ENCODE results near the gene GJB4. TPM values are rescaled to one million over a fixed set of nuclear protein-coding genes. Genes with fewer than 3 reads are reported as not detected.
"Not testable (repeated sequence)": the region's sequence is repeated elsewhere in the genome, so short reads cannot be mapped to it uniquely, and the experiment has no call there.

Gene GJB4
- total RNA-seq, 1 donor from 2014 or later: not detected

- no peak for ATAC-seq
- no peak for DNase-seq
- intact Hi-C loops (cut with micrococcal nuclease): no loop called here
These were observed 32.9 kb downstream of the GJB4 start for GRCh38 chr1:34792424-34792823.

DNA sequence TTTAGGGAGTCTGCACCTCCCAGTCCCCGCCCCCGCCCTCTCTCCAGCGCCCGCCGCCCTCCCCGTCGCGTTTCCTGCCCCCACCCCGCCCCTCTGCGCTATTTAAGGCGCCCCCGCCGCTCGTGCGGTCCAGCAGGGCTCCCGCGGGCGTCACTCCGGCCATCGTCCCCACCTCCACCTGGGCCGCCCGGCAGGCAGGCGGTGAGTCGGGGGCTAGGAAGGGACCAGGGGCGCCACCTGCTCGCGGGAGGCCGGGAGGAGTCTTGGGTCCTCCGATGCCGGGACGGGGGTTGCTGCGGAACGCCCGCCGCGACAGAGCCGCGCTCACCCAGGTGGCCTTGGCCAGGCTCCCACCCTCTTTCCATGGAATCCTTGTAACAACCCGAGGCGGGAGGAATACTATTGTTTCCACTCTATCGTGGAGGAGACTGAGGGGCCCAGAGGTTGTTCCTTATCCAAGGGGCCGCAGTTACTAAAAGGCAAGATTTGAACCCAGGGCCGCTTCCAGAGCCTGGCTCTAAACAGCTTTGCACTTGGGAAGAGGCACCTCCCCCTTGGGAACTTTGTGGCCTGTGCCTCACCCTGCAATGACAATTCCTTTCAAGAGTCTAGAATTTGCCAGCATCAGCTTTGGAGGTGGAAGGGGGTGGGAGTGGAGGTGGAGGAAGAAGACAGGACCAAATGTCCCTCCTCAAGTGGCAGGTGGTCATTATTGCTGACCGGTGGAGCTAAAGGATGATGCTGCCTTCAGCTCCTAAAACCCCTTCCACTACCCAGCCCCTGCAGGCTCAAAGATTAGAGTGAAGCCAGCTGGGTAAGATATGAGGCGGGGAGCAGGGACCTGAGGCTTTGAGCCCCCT, 33.6 kb downstream of the GJB4 start, which contains the start of gene GJA4:
Gene GJA4 (plus strand): TSS at position 132 of the 860 bp plus-strand sequence. CDS start 1,215 bp downstream, outside the sequence.
- ATAC-seq (peak; percentile 59), DNase-seq (peak; percentile 56)
- intact Hi-C loops (cut with micrococcal nuclease): no loop called here

DNA sequence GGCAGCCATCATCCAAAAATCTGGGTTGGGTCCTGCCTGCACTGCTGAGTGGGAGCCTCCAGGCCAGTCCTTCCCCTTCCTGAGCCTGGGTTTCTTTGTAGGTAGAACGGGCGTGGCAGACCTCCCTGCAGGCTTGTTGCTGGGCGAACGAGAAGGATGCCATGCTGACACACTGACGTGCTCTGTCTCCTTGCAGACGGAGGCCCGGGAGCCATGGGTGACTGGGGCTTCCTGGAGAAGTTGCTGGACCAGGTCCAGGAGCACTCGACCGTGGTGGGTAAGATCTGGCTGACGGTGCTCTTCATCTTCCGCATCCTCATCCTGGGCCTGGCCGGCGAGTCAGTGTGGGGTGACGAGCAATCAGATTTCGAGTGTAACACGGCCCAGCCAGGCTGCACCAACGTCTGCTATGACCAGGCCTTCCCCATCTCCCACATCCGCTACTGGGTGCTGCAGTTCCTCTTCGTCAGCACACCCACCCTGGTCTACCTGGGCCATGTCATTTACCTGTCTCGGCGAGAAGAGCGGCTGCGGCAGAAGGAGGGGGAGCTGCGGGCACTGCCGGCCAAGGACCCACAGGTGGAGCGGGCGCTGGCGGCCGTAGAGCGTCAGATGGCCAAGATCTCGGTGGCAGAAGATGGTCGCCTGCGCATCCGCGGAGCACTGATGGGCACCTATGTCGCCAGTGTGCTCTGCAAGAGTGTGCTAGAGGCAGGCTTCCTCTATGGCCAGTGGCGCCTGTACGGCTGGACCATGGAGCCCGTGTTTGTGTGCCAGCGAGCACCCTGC, 34.7 kb downstream of the GJB4 start:
- DNase-seq (no peak), ATAC-seq (no peak)
- intact Hi-C loops (cut with micrococcal nuclease): no loop called here

DNA sequence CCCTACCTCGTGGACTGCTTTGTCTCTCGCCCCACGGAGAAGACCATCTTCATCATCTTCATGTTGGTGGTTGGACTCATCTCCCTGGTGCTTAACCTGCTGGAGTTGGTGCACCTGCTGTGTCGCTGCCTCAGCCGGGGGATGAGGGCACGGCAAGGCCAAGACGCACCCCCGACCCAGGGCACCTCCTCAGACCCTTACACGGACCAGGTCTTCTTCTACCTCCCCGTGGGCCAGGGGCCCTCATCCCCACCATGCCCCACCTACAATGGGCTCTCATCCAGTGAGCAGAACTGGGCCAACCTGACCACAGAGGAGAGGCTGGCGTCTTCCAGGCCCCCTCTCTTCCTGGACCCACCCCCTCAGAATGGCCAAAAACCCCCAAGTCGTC, 35.2 kb downstream of the GJB4 start:
- ATAC-seq: no peak
- no peak for DNase-seq
- intact Hi-C loops (cut with micrococcal nuclease): no loop called here

GRCh38 chr1:34795916-34796315, 36.4 kb downstream of the GJB4 start:
- no peak for DNase-seq
- intact Hi-C loops (cut with micrococcal nuclease): no loop called here
- no peak for ATAC-seq

GRCh38 chr1:34796990-34797389, 37.5 kb downstream of the GJB4 start:
- ATAC-seq (no peak), DNase-seq (no peak)
- intact Hi-C loops (cut with micrococcal nuclease): no loop called here

DNA sequence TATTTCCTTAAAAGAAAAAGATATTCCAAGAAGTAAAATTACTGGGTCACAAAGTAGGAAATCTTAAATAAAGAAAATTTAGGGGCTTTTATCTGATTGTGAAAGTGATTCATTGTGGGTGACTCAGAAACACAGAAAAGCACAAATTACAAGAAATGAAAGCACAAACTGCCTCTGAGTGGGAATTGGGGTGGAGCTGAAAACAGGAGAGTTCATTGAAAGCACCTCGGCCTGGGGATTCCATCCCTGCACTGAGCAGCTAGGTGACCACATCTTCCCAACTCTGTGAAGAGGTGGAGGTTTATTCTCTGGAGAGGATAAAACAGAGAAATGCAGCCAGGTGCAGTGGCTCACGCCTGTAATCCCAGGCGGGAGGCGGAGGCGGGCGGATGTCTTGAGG, 40.7 kb downstream of the GJB4 start:
- no peak for ATAC-seq

DNA sequence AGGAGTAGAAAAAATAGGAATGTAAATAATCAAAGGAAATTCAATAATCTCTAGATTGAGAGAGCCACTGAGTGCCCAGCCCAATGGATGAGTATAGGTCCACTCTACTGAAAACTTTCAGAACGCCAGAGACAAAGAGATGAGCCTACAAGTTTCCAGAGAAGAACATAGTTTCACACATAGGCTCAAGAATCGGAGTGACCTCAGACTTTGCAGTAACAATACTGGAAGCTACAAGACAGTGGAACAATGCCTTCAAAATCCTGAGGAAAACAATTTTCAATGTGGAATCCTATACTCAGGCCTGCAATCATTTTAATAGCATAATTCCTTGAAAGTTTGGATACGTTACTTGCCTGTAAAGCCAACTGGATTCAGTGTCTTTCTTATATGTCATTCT, 44.2 kb downstream of the GJB4 start:
- intact Hi-C loops (cut with micrococcal nuclease): no loop called here
- DNase-seq: no peak
- ATAC-seq: no peak

More for the DNA sequence above, 40.7 kb downstream of the GJB4 start:
- intact Hi-C loops (cut with micrococcal nuclease): no loop called here
- DNase-seq: no peak

DNA sequence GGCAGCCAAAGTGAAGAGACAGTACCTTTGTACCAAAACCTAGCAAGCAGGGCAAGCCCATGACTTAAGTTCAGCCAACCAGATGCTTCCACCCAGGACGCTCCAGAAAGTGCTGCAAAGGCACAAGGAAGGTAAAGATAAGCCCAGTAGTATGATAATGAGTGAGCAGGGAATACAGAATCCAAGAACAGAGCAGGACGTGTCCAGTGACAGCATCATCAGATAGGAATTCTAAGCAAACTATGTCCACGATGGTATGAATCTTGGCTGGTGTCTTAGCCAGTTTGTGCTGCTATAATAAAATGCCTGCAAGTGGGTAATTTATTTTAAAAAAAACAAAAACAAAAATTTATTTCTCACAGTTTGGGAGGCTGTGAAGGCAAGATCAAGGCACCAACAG, 46.9 kb downstream of the GJB4 start:
- ATAC-seq: no peak
- intact Hi-C loops (cut with micrococcal nuclease): no loop called here
- DNase-seq: no peak

- ATAC-seq (no peak), DNase-seq (no peak)
- intact Hi-C loops (cut with micrococcal nuclease): no loop called here
These were observed 48.7 kb downstream of the GJB4 start for GRCh38 chr1:34808051-34808810.

DNA sequence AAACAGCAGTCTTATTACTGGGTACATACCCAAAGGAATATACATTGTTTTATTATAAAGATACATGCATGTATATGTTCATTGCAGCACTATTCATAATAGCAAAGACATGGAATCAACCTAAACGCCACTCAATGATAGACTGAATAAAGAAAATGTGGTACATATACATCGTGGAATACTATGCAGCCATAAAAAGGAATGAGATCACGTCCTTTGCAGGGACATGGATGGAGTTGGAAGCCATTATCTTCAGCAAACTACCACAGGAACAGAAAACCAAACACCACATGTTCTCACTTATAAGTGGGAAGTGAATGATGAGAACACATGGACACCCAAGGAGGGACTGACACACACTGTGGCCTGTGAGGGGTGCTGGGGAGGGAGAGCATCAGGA, 51.2 kb downstream of the GJB4 start:
- intact Hi-C loops (cut with micrococcal nuclease); DNase-seq; ATAC-seq: not testable (repeated sequence)

Other genes with a start within 250 kb of the GJB4 start
- not detected for gene GJB5, start 4.7 kb upstream of the GJB4 start, total RNA-seq
- not detected for gene GJB3, start 21.5 kb downstream of the GJB4 start, total RNA-seq
- gene GJA4, start 33.3 kb downstream of the GJB4 start, total RNA-seq: 19.1 TPM
- gene SMIM12, start 100.0 kb downstream of the GJB4 start, total RNA-seq: 33.6 TPM
- 0.10 TPM for gene DLGAP3, start 169.9 kb downstream of the GJB4 start, total RNA-seq
- gene TMEM35B, start 225.6 kb downstream of the GJB4 start, total RNA-seq: 7.8 TPM

Data from left ventricle myocardium superior (tissue), 1 donor.